A549 (cell line): Measurements from ENCODE around the gene COL8A2. TPM values are rescaled to one million over a fixed set of nuclear protein-coding genes. Genes with fewer than 3 reads are reported as not detected.

Source experiments
- ATAC-seq, 2 experiments: fragments of 200-7000 bp in 1 of 2; fragments of >200 bp in 1 of 2; cut with Nextera tagmentation in 1 of 2; cut with Tn5 transposase in 1 of 2; 3 replicates each; pipeline versions ENCODE4 v1.8.0 to v1.9.1; 2018 to 2020; ENCODE audit warnings: mild to moderate bottlenecking in 1 of 2, moderate library complexity in 1 of 2
- CTCF ChIA-PET: fragments of 300-600 bp; sonication (Branson Sonifier 250); formaldehyde crosslinking; extraction: SDS; loops from one replicate; lab custom pipeline; 2021; ENCODE audit warnings: antibody characterized with exemption, inconsistent platforms; lab: Yijun Ruan, JAX
- POLR2A ChIA-PET: fragments of 350-600 bp; formaldehyde crosslinking; extraction: SDS; loops from one replicate; lab custom pipeline; 2021; ENCODE audit warnings: antibody characterized with exemption, inconsistent platforms; lab: Yijun Ruan, JAX
- DNase-seq, 2 experiments: peaks; one replicate each; pipeline versions ENCODE4 v3.0.0 to v3.0.0-alpha.2; 2011 to 2016; ENCODE audit warnings: low read depth in 1 of 2, low spot score in 1 of 2
- FAIRE-seq: peaks from 2 replicates; lab custom pipeline; 2011; peaks lifted over from hg19 to GRCh38; lab: Jason Lieb, UNC
- H3K27ac ChIP-seq, 2 experiments: fragments of >200 bp; sonication (Bioruptor Twin); formaldehyde crosslinking; 3 replicates each; pipeline ENCODE4 v1.5.1; 2016 to 2017
- H3K4me1 ChIP-seq: fragments of >200 bp; sonication (Bioruptor Twin); formaldehyde crosslinking; 3 replicates; pipeline ENCODE4 v1.6.1; 2016
- H3K4me2 ChIP-seq: fragments of >200 bp; sonication (Bioruptor Twin); formaldehyde crosslinking; 3 replicates; pipeline ENCODE4 v1.6.1; 2016
- H3K4me3 ChIP-seq: fragments of >200 bp; sonication (Bioruptor Twin); formaldehyde crosslinking; 3 replicates; pipeline ENCODE4 v1.5.1; 2016
- H3K9me3 ChIP-seq: fragments of >200 bp; sonication (Bioruptor Twin); formaldehyde crosslinking; 3 replicates; pipeline ENCODE4 v1.6.1; 2016
- CHD2 ChIP-seq: fragments of 150-350 bp; IDR thresholded peaks from 2 replicates; pipeline ENCODE4 v1.6.1; 2014; ENCODE audit warnings: low read length; ENCODE audit not compliant: partially characterized antibody
- EHF ChIP-seq: fragments of 250-450 bp; sonication (Bioruptor Pico); IDR thresholded peaks from 2 replicates; pipeline ENCODE4 v1.5.0; 2020; ENCODE audit warnings: mild to moderate bottlenecking
- EHMT2 ChIP-seq: fragments of 200-600 bp; sonication (generic); IDR thresholded peaks from 2 replicates; pipeline ENCODE4 v1.6.1; 2016; ENCODE audit warnings: antibody characterized with exemption, low read depth, mild to moderate bottlenecking, moderate library complexity
- FOSL2 ChIP-seq, 2 experiments: fragments of 450-650 bp in 1 of 2; fragments of >200 bp in 1 of 2; sonication (Bioruptor Twin) in 1 of 2; formaldehyde crosslinking; IDR thresholded peaks; 2 replicates each; pipeline versions ENCODE4 v1.5.0 to v1.6.1; 2016 to 2020; ENCODE audit warnings: mild to moderate bottlenecking in 1 of 2, moderate library complexity in 1 of 2
- GATA3 ChIP-seq: IDR thresholded peaks from 2 replicates; pipeline ENCODE4 v1.6.1; 2012; ENCODE audit warnings: borderline replicate concordance
- HEYL ChIP-seq: fragments of 250-450 bp; sonication (Bioruptor Pico); IDR thresholded peaks from 2 replicates; pipeline ENCODE4 v1.8.0; 2021; ENCODE audit warnings: mild to moderate bottlenecking, moderate library complexity
- KDM5A ChIP-seq: fragments of 200-600 bp; sonication (generic); IDR thresholded peaks from 2 replicates; pipeline ENCODE4 v1.6.1; 2016; ENCODE audit warnings: antibody characterized with exemption, mild to moderate bottlenecking
- MAZ ChIP-seq: fragments of 150-350 bp; IDR thresholded peaks from 2 replicates; pipeline ENCODE4 v1.6.1; 2014; ENCODE audit warnings: antibody characterized with exemption, low read depth, low read length, borderline replicate concordance
- NPAS2 ChIP-seq: fragments of 250-450 bp; sonication (Bioruptor Pico); IDR thresholded peaks from 2 replicates; pipeline ENCODE4 v1.8.0; 2022; ENCODE audit warnings: mild to moderate bottlenecking, moderate library complexity, borderline replicate concordance
- PHF8 ChIP-seq: fragments of 200-600 bp; sonication (generic); IDR thresholded peaks from 2 replicates; pipeline ENCODE4 v1.6.1; 2016; ENCODE audit warnings: low read depth, mild to moderate bottlenecking, antibody characterized with exemption, moderate library complexity, borderline replicate concordance
- POLR2A ChIP-seq: IDR thresholded peaks from 2 replicates; pipeline ENCODE4 v1.6.1; 2012; ENCODE audit warnings: mild to moderate bottlenecking, low read length
- POLR2AphosphoS2 ChIP-seq: conservative IDR thresholded peaks from 2 replicates; pipeline ENCODE4 v1.6.1; 2012; ENCODE audit warnings: low read length, improper control_type of control experiment, inconsistent platforms
- RARB ChIP-seq: fragments of 250-450 bp; sonication (Bioruptor Pico); IDR thresholded peaks from 2 replicates; pipeline ENCODE4 v1.8.0; 2021; ENCODE audit warnings: mild to moderate bottlenecking, moderate library complexity
- RFX5 ChIP-seq: fragments of 450-650 bp; IDR thresholded peaks from 2 replicates; pipeline ENCODE4 v1.7.1; 2014; ENCODE audit warnings: antibody characterized with exemption, mild to moderate bottlenecking, moderate library complexity
- RNF2 ChIP-seq: fragments of 200-600 bp; sonication (generic); IDR thresholded peaks from 2 replicates; pipeline ENCODE4 v1.6.1; 2016; ENCODE audit warnings: low read depth, mild to moderate bottlenecking, antibody characterized with exemption, moderate library complexity, borderline replicate concordance
- SMC3 ChIP-seq: fragments of >200 bp; sonication (Bioruptor Twin); formaldehyde crosslinking; IDR thresholded peaks from 3 replicates; pipeline ENCODE4 v1.6.1; 2018; ENCODE audit warnings: inconsistent platforms
- SREBF2 ChIP-seq: fragments of 450-650 bp; IDR thresholded peaks from 2 replicates; pipeline ENCODE4 v1.6.1; 2014; ENCODE audit warnings: mild to moderate bottlenecking, moderate library complexity
- TFCP2L1 ChIP-seq: fragments of 250-450 bp; sonication (Bioruptor Pico); IDR thresholded peaks from 2 replicates; pipeline ENCODE4 v1.5.0; 2021; ENCODE audit warnings: mild to moderate bottlenecking
- TP53 ChIP-seq: fragments of 250-450 bp; sonication (Bioruptor Pico); IDR thresholded peaks from 2 replicates; pipeline ENCODE4 v1.5.0; 2021; ENCODE audit warnings: mild to moderate bottlenecking, moderate library complexity
- ZC3H11A ChIP-seq: fragments of 450-650 bp; IDR thresholded peaks from 2 replicates; pipeline ENCODE4 v1.6.1; 2014; ENCODE audit warnings: antibody characterized with exemption, mild to moderate bottlenecking
- ZFP36 ChIP-seq: fragments of 450-650 bp; IDR thresholded peaks from 2 replicates; pipeline ENCODE4 v1.6.1; 2014; ENCODE audit warnings: borderline replicate concordance; ENCODE audit not compliant: partially characterized antibody
- ZNF302 ChIP-seq: fragments of 250-450 bp; sonication (Bioruptor Pico); IDR thresholded peaks from 2 replicates; pipeline ENCODE4 v1.9.0; 2021; ENCODE audit warnings: inconsistent platforms, mild to moderate bottlenecking, moderate library complexity
- WGBS: methylation state at CpG from one replicate; pipeline ENCODE4 v1.1.6; 2017; ENCODE audit errors: missing lambda C conversion rate; 5-methylcytosine and 5-hydroxymethylcytosine counted together
- polyA plus RNA-seq, 4 experiments: library from polyadenylated mRNA; depleted of rRNA in 3 of 4; stranded (reverse); fragments of >200 nt; fragmentation: RNase III in 1 of 4; extraction: RNeasy Plus Mini Kit Qiagen cat#74134 plus additional on column Dnase treatment in 1 of 4; gene quantifications; 2 replicates in 3 of 4; 3 replicates in 1 of 4; pipeline ENCODE4 v1.2.3, GENCODE V29; 2011 to 2017
- TF ChIP-seq, protein P1 (sequence below): fragments of 250-450 bp; sonication (Bioruptor Pico); IDR thresholded peaks from 2 replicates; pipeline ENCODE4 v1.5.0; 2020; ENCODE audit warnings: low read depth, mild to moderate bottlenecking, moderate library complexity
- TF ChIP-seq, protein P2 (sequence below): IDR thresholded peaks from 2 replicates; pipeline ENCODE4 v1.6.1; 2012
- TF ChIP-seq, protein P3 (sequence below): IDR thresholded peaks from 2 replicates; pipeline ENCODE4 v1.6.1; 2012
- TF ChIP-seq, protein P4 (sequence below): fragments of 450-650 bp; IDR thresholded peaks from 2 replicates; pipeline ENCODE4 v1.6.1; 2014; ENCODE audit warnings: antibody characterized with exemption
- TF ChIP-seq, protein P5 (sequence below): fragments of 150-350 bp; IDR thresholded peaks from 2 replicates; pipeline ENCODE4 v1.6.1; 2014; ENCODE audit warnings: low read depth, mild to moderate bottlenecking, low read length
- TF ChIP-seq, protein P6 (sequence below): fragments of 250-450 bp; sonication (Bioruptor Pico); IDR thresholded peaks from 2 replicates; pipeline ENCODE4 v1.5.0; 2021; ENCODE audit warnings: mild to moderate bottlenecking, moderate library complexity, borderline replicate concordance
- TF ChIP-seq, protein P7 (sequence below): fragments of >200 bp; sonication (Bioruptor Twin); formaldehyde crosslinking; IDR thresholded peaks from 2 replicates; pipeline ENCODE4 v1.6.1; 2016

COL8A2 gene
- polyA plus RNA-seq, 2 of the 4 experiments (the other 2 are of a cell fraction) = 0.05 to 0.12 TPM

DNA sequence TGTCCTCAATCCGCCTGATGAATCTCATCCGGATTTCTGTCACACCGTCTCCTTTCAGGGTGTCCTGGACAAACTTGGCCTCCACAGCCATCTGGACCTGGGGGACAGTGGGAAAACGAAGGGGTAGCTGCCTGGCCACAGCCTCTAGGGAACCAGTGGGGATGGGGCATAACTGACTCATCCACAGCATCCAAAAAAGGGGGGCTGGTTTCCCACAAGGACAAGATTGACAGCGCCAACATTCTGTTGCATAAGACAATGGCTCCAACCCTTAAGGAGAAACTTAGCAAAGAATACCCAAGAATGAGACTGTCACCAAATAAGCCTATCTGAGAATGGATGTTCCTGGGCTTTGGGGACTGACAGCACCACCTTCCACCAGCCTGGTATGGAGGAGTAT lies 12.2 kb upstream of the COL8A2 start:
- TF ChIP-seq, protein P1, sequence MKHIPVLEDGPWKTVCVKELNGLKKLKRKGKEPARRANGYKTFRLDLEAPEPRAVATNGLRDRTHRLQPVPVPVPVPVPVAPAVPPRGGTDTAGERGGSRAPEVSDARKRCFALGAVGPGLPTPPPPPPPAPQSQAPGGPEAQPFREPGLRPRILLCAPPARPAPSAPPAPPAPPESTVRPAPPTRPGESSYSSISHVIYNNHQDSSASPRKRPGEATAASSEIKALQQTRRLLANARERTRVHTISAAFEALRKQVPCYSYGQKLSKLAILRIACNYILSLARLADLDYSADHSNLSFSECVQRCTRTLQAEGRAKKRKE = no peak
- TF ChIP-seq NPAS2 (CRISPR knock-in tag) (no peak), PHF8 (no peak), EHMT2 (no peak), SMC3 (no peak)
- TF ChIP-seq, protein P2, sequence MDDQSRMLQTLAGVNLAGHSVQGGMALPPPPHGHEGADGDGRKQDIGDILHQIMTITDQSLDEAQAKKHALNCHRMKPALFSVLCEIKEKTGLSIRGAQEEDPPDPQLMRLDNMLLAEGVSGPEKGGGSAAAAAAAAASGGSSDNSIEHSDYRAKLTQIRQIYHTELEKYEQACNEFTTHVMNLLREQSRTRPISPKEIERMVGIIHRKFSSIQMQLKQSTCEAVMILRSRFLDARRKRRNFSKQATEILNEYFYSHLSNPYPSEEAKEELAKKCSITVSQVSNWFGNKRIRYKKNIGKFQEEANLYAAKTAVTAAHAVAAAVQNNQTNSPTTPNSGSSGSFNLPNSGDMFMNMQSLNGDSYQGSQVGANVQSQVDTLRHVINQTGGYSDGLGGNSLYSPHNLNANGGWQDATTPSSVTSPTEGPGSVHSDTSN = no peak
- TF ChIP-seq, protein P3, sequence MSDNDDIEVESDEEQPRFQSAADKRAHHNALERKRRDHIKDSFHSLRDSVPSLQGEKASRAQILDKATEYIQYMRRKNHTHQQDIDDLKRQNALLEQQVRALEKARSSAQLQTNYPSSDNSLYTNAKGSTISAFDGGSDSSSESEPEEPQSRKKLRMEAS = no peak
- Histone ChIP-seq H3K9me3 (no peaks in the 10 kb centered on the region), H3K4me1 (peaks cover 6% of the 10 kb centered on the region), H3K4me2 (no peak overlapping the region), H3K27ac (no peak overlapping the region), H3K4me3 (no peak overlapping the region)
- ChIA-PET CTCF (interaction anchor here (0.5 to 1.3 kb wide), 3 partner anchors 38 to 57 kb away, joined by 3 to 5 read pairs (median 3); no protein-coding TSS in a partner anchor), POLR2A (no interaction called here)
- no peak for DNase-seq
- no peak for ATAC-seq
- 79% methylated on average over 5 of the region's 5 CpGs for WGBS
- FAIRE-seq = no peak

DNA sequence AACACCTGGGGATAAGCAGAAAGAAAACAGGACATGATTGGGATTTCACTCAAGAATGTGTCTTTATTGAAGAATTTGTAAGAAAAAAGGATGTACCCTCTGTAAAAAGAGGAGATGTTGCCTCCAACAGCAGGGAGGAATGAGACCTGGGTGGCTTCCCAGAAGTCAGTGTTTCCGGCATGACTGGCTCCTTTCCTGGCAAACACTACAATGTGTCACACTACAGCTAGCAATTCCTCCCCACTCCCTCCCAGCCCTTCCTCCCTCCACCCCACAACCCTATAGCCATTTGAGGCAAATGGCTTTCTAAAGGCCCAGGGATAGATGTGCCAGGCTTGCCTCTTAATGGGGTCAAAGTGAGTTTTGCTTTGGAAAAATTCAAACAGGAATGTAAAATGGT lies 11.5 kb upstream of the COL8A2 start:
- POLR2A ChIA-PET = no interaction called here
- TF ChIP-seq TFCP2L1 (no peak), ZC3H11A (no peak), POLR2AphosphoS2 (no peak), ZFP36 (no peak), ZNF302 (no peak), FOSL2 (IDR thresholded peaks at IDR 0.05) (no peak), FOSL2 (CRISPR knock-in tag; IDR thresholded peaks at IDR 0.05) (no peak), CHD2 (no peak), KDM5A (no peak), MAZ (no peak), RFX5 (no peak), SREBF2 (no peak)
- TF ChIP-seq, protein P4, sequence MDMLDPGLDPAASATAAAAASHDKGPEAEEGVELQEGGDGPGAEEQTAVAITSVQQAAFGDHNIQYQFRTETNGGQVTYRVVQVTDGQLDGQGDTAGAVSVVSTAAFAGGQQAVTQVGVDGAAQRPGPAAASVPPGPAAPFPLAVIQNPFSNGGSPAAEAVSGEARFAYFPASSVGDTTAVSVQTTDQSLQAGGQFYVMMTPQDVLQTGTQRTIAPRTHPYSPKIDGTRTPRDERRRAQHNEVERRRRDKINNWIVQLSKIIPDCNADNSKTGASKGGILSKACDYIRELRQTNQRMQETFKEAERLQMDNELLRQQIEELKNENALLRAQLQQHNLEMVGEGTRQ = no peak
- TF ChIP-seq, protein P5, sequence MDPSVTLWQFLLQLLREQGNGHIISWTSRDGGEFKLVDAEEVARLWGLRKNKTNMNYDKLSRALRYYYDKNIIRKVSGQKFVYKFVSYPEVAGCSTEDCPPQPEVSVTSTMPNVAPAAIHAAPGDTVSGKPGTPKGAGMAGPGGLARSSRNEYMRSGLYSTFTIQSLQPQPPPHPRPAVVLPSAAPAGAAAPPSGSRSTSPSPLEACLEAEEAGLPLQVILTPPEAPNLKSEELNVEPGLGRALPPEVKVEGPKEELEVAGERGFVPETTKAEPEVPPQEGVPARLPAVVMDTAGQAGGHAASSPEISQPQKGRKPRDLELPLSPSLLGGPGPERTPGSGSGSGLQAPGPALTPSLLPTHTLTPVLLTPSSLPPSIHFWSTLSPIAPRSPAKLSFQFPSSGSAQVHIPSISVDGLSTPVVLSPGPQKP = no peak
- TF ChIP-seq, all 56 proteins: peak for 0
- no peak for DNase-seq
- no peak overlapping the region for H3K4me3 ChIP-seq
- no peak for FAIRE-seq
- no peak overlapping the region for H3K27ac ChIP-seq
- peaks cover 6% of the 10 kb centered on the region for H3K4me1 ChIP-seq
- ATAC-seq = no peak
- H3K4me2 ChIP-seq = no peak overlapping the region
- CTCF ChIA-PET = interaction anchor here (0.5 to 3.7 kb wide), 3 partner anchors 8 to 58 kb away, joined by 3 to 20 read pairs (median 5); no protein-coding TSS in a partner anchor
- WGBS = 75% methylated on average over 1 of the region's 1 CpG
- H3K9me3 ChIP-seq = no peaks in the 10 kb centered on the region

DNA sequence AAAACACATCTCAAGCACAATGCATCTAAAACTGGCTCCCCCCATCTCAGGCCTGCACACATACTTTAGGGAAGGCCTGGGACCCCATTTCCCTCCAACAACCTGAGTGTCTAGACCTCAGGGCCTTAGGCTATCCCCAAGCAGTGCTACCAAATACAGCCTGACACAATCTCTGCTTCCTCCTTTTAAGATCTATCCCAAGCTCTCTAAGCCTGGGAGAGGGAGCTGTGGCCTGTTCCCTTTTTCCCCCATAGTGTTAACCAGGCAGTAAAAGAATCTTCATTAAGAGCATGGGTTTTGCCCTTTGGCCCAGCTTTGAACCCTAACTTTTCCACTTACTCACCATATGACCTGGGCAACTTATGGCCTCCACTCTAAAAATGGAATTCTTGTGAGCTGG lies 10.8 kb upstream of the COL8A2 start:
- peaks cover 6% of the 10 kb centered on the region for H3K4me1 ChIP-seq
- H3K27ac ChIP-seq = no peak overlapping the region
- ATAC-seq (no peak), FAIRE-seq (no peak), DNase-seq (no peak)
- H3K9me3 ChIP-seq = no peaks in the 10 kb centered on the region
- CTCF ChIA-PET = interaction anchor here (1.0 to 5.3 kb wide), 8 partner anchors 9 to 156 kb away, joined by 3 to 147 read pairs (median 10); no protein-coding TSS in a partner anchor
- POLR2A ChIA-PET = no interaction called here
- H3K4me2 ChIP-seq = no peak overlapping the region
- no peak overlapping the region for H3K4me3 ChIP-seq
- no peak for TF ChIP-seq POLR2A
- TF ChIP-seq HEYL (CRISPR knock-in tag) = no peak
- TF ChIP-seq TP53 (CRISPR knock-in tag) = no peak
- TF ChIP-seq, protein P6, sequence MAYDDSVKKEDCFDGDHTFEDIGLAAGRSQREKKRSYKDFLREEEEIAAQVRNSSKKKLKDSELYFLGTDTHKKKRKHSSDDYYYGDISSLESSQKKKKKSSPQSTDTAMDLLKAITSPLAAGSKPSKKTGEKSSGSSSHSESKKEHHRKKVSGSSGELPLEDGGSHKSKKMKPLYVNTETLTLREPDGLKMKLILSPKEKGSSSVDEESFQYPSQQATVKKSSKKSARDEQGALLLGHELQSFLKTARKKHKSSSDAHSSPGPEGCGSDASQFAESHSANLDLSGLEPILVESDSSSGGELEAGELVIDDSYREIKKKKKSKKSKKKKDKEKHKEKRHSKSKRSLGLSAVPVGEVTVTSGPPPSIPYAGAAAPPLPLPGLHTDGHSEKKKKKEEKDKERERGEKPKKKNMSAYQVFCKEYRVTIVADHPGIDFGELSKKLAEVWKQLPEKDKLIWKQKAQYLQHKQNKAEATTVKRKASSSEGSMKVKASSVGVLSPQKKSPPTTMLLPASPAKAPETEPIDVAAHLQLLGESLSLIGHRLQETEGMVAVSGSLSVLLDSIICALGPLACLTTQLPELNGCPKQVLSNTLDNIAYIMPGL (CRISPR knock-in tag) = no peak
- TF ChIP-seq RARB = no peak
- no peak for TF ChIP-seq EHMT2
- TF ChIP-seq, protein P3 = no peak
- TF ChIP-seq, protein P7, sequence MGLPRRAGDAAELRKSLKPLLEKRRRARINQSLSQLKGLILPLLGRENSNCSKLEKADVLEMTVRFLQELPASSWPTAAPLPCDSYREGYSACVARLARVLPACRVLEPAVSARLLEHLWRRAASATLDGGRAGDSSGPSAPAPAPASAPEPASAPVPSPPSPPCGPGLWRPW = no peak
- TF ChIP-seq RNF2 = no peak
- TF ChIP-seq EHF = no peak
- no peak for TF ChIP-seq GATA3
- TF ChIP-seq NPAS2 (CRISPR knock-in tag) = no peak
